ENCODE results near the gene CR2. TPM values are rescaled to one million over a fixed set of nuclear protein-coding genes. Genes with fewer than 3 reads are reported as not detected.
"Not testable (repeated sequence)": the region's sequence is repeated elsewhere in the genome, so short reads cannot be mapped to it uniquely, and the experiment has no call there.

CR2 gene
- total RNA-seq, 2 donors from 2014 or later = not detected

- not testable (repeated sequence) for ATAC-seq
Measured at GRCh38 chr1:207436746-207437145, 17.4 kb upstream of the CR2 start.

GRCh38 chr1:207440626-207441025 lies 13.5 kb upstream of the CR2 start:
- DNase-seq (no peak), ATAC-seq (no peak)
- intact Hi-C loops (cut with DNase I) = no loop called here

More at GRCh38 chr1:207436746-207437145, 17.4 kb upstream of the CR2 start:
- DNase-seq; intact Hi-C loops (cut with DNase I): not testable (repeated sequence)

- DNase-seq = no peak
- intact Hi-C loops (cut with DNase I) = no loop called here
- ATAC-seq = no peak
Measured at GRCh38 chr1:207444514-207445217, 9.5 kb upstream of the CR2 start.

GRCh38 chr1:207453710-207454045 lies 450 bp upstream of the CR2 start:
- no peak for ATAC-seq
- intact Hi-C loops (cut with DNase I) = no loop called here
- no peak for DNase-seq

GRCh38 chr1:207455183-207455754 lies 1.1 kb downstream of the CR2 start:
- no peak for ATAC-seq
- intact Hi-C loops (cut with DNase I) = no loop called here
- DNase-seq = no peak

- intact Hi-C loops (cut with DNase I) = no loop called here
- ATAC-seq (no peak), DNase-seq (no peak)
Measured at GRCh38 chr1:207458414-207458813, 4.3 kb downstream of the CR2 start.

- ATAC-seq (no peak), DNase-seq (no peak)
- intact Hi-C loops (cut with DNase I) = no loop called here
Measured at GRCh38 chr1:207459008-207459407, 4.9 kb downstream of the CR2 start.

GRCh38 chr1:207461649-207462048 lies 7.5 kb downstream of the CR2 start:
- intact Hi-C loops (cut with DNase I) = no loop called here
- DNase-seq (no peak), ATAC-seq (no peak)

GRCh38 chr1:207462535-207462934 lies 8.4 kb downstream of the CR2 start:
- intact Hi-C loops (cut with DNase I) = no loop called here
- no peak for DNase-seq
- no peak for ATAC-seq

- no peak for DNase-seq
- intact Hi-C loops (cut with DNase I) = no loop called here
- no peak for ATAC-seq
Measured at GRCh38 chr1:207463021-207463420, 8.9 kb downstream of the CR2 start.

- DNase-seq (no peak), ATAC-seq (no peak)
- intact Hi-C loops (cut with DNase I) = no loop called here
Measured at GRCh38 chr1:207463571-207463970, 9.4 kb downstream of the CR2 start.

GRCh38 chr1:207470927-207471326 lies 16.8 kb downstream of the CR2 start:
- intact Hi-C loops (cut with DNase I) = no loop called here
- DNase-seq = no peak
- no peak for ATAC-seq

- no peak for ATAC-seq
- intact Hi-C loops (cut with DNase I) = no loop called here
- DNase-seq = no peak
Measured at GRCh38 chr1:207474210-207474609, 20.1 kb downstream of the CR2 start.

- ATAC-seq = no peak
- no peak for DNase-seq
- intact Hi-C loops (cut with DNase I) = no loop called here
Measured at GRCh38 chr1:207486198-207486597, 32.1 kb downstream of the CR2 start.

GRCh38 chr1:207487636-207488035 lies 33.5 kb downstream of the CR2 start:
- ATAC-seq = no peak
- no peak for DNase-seq
- intact Hi-C loops (cut with DNase I) = no loop called here

GRCh38 chr1:207493212-207493611 lies 39.1 kb downstream of the CR2 start:
- no peak for DNase-seq
- intact Hi-C loops (cut with DNase I) = no loop called here
- no peak for ATAC-seq

GRCh38 chr1:207494171-207494570 lies 40.0 kb downstream of the CR2 start:
- DNase-seq (no peak), ATAC-seq (no peak)
- intact Hi-C loops (cut with DNase I) = no loop called here

GRCh38 chr1:207495281-207495680 lies 41.2 kb downstream of the CR2 start:
- ATAC-seq; intact Hi-C loops (cut with DNase I); DNase-seq: not testable (repeated sequence)

GRCh38 chr1:207495801-207496792 lies 42.0 kb downstream of the CR2 start, which contains the start of gene CR1:
CR1 (plus strand) TSS chr1:207496157; CDS start chr1:207496268, 111 bp downstream.
- intact Hi-C loops (cut with DNase I) = no loop called here
- ATAC-seq = peak; percentile 35 to 79

GRCh38 chr1:207497941-207498340 lies 43.8 kb downstream of the CR2 start:
- intact Hi-C loops (cut with DNase I) = no loop called here
- ATAC-seq (no peak), DNase-seq (no peak)

More at GRCh38 chr1:207495801-207496792, 42.0 kb downstream of the CR2 start, which contains the start of gene CR1:
- peak; percentile 34 for DNase-seq
